Loucy (cell line): ENCODE data around the gene MCF2L2.

ENCODE experiments used
- EZH2phosphoT487 ChIP-seq: fragments of 200-600 bp; IDR thresholded peaks from 2 replicates; pipeline ENCODE4 v1.6.1; 2018; ENCODE audit warnings: antibody characterized with exemption, mild to moderate bottlenecking, moderate library complexity, borderline replicate concordance
- TF ChIP-seq, protein P1 (sequence below): fragments of 200-600 bp; sonication (generic); conservative IDR thresholded peaks from 2 replicates; pipeline ENCODE4 v1.5.1; 2014; ENCODE audit warnings: mild to moderate bottlenecking, antibody characterized with exemption, low read length

GRCh38 chr3:183265834-183266417 lies 162.5 kb downstream of the MCF2L2 start:
- TF ChIP-seq, protein P1, sequence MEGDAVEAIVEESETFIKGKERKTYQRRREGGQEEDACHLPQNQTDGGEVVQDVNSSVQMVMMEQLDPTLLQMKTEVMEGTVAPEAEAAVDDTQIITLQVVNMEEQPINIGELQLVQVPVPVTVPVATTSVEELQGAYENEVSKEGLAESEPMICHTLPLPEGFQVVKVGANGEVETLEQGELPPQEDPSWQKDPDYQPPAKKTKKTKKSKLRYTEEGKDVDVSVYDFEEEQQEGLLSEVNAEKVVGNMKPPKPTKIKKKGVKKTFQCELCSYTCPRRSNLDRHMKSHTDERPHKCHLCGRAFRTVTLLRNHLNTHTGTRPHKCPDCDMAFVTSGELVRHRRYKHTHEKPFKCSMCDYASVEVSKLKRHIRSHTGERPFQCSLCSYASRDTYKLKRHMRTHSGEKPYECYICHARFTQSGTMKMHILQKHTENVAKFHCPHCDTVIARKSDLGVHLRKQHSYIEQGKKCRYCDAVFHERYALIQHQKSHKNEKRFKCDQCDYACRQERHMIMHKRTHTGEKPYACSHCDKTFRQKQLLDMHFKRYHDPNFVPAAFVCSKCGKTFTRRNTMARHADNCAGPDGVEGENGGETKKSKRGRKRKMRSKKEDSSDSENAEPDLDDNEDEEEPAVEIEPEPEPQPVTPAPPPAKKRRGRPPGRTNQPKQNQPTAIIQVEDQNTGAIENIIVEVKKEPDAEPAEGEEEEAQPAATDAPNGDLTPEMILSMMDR = no peak
- TF ChIP-seq EZH2phosphoT487 = no peak
